OCI-LY1 (cell line): ENCODE results near the gene MYLK4.

Source experiments
- EZH2 ChIP-seq: fragments of 200-600 bp; sonication (generic), shearing (Covaris generic); IDR thresholded peaks from 2 replicates; pipeline ENCODE4 v1.8.0; 2017; ENCODE audit warnings: borderline replicate concordance, mixed run types, mild to moderate bottlenecking, antibody characterized with exemption, low read length, moderate library complexity, mixed read lengths
- TF ChIP-seq, protein P1 (sequence below): fragments of 200-600 bp; sonication (generic), shearing (Covaris generic); IDR thresholded peaks from 2 replicates; pipeline ENCODE4 v1.5.1; 2017; ENCODE audit warnings: mild to moderate bottlenecking, antibody characterized with exemption, low read length, moderate library complexity, mixed read lengths

DNA sequence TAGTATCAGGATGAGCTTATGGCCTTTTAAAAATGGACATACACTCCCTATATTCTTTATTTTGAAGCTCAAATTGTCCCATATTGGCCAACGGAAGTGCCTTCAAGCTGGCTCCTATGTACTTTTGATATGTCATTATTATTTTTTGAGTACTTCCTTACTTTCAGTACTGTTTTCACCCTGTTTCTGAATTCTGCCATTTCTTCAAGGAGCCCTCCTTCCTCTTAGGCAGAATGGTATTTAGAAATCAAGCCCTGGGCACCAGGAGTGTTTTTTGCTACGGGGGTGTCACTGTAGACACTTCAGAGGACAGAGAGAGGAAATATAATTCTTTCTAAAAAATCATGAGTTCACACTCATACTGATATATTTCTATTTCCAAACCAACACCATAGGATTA lies 5.5 kb upstream of the MYLK4 start:
- TF ChIP-seq, protein P1, sequence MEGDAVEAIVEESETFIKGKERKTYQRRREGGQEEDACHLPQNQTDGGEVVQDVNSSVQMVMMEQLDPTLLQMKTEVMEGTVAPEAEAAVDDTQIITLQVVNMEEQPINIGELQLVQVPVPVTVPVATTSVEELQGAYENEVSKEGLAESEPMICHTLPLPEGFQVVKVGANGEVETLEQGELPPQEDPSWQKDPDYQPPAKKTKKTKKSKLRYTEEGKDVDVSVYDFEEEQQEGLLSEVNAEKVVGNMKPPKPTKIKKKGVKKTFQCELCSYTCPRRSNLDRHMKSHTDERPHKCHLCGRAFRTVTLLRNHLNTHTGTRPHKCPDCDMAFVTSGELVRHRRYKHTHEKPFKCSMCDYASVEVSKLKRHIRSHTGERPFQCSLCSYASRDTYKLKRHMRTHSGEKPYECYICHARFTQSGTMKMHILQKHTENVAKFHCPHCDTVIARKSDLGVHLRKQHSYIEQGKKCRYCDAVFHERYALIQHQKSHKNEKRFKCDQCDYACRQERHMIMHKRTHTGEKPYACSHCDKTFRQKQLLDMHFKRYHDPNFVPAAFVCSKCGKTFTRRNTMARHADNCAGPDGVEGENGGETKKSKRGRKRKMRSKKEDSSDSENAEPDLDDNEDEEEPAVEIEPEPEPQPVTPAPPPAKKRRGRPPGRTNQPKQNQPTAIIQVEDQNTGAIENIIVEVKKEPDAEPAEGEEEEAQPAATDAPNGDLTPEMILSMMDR: no peak
- TF ChIP-seq EZH2: no peak
